Gastrocnemius medialis (tissue), 4 donors: ENCODE measurements around the gene MRNIP. TPM values are rescaled to one million over a fixed set of nuclear protein-coding genes. Genes with fewer than 3 reads are reported as not detected.

Source experiments
- ATAC-seq, 2 donors: fragments of 150-250 bp; one replicate each; pipeline ENCODE4 v1.9.1; 2016
- DNase-seq, 2 donors: peaks; one replicate each; pipeline ENCODE4 v3.0.0-alpha.2; 2019
- H3K27ac ChIP-seq, 4 donors: fragments of 200-600 bp; sonication (generic); 1 replicate in 1 of 4; 2 replicates in 3 of 4; pipeline ENCODE4 v1.5.1; 2016 to 2018; ENCODE audit warnings: mild to moderate bottlenecking in 2 of 4, moderate library complexity in 1 of 4
- H3K27me3 ChIP-seq, 3 donors: fragments of 200-600 bp; sonication (generic) in 2 of 3; 1 replicate in 1 of 3; 2 replicates in 2 of 3; pipeline versions ENCODE4 v1.5.1 to v1.6.0; 2016 to 2019; ENCODE audit warnings: mild to moderate bottlenecking in 1 of 3, moderate library complexity in 1 of 3
- H3K36me3 ChIP-seq, 2 donors: fragments of 200-600 bp; sonication (generic) in 1 of 2; one replicate each; pipeline ENCODE4 v1.5.1; 2017 to 2018
- H3K4me1 ChIP-seq, 2 donors: fragments of 200-600 bp; sonication (generic) in 1 of 2; one replicate each; pipeline ENCODE4 v1.5.1; 2016 to 2017; ENCODE audit warnings: mild to moderate bottlenecking in 2 of 2
- H3K4me3 ChIP-seq, 4 donors: fragments of 200-600 bp; sonication (generic) in 3 of 4; 1 replicate in 1 of 4; 2 replicates in 3 of 4; pipeline ENCODE4 v1.5.1; 2016 to 2019; ENCODE audit warnings: mild to moderate bottlenecking in 2 of 4
- H3K9me3 ChIP-seq, 3 donors: fragments of 200-600 bp; sonication (generic) in 2 of 3; 1 replicate in 1 of 3; 2 replicates in 2 of 3; pipeline ENCODE4 v1.5.1; 2016 to 2019
- POLR2A ChIP-seq, 2 donors: fragments of 450-650 bp; IDR thresholded peaks; one replicate each; pipeline ENCODE4 v1.6.1; 2017; ENCODE audit warnings: antibody characterized with exemption in 2 of 2, mild to moderate bottlenecking in 2 of 2, moderate library complexity in 2 of 2
- in situ Hi-C, 4 donors: fragments of 200-750 bp; cut with MboI; loops; one replicate each; pipeline versions ENCODE4 v1.15.0 to v1.8.0; 2017; ENCODE audit warnings: low sequenced_read_pairs in 4 of 4
- intact Hi-C: fragments of 100-400 bp; cut with DNase I; formaldehyde crosslinking; loops from one replicate; pipeline ENCODE4 v1.15.1; 2023; ENCODE audit warnings: low total_unique reads
- total RNA-seq, 4 donors: library from RNA; depleted of rRNA; stranded (reverse); fragments of >200 nt; gene quantifications; one replicate each; pipeline versions ENCODE4 v1.1.0 to v1.2.3, GENCODE V29; 2016
- TF ChIP-seq, protein P1 (sequence below), 5 experiments: fragments of 450-650 bp in 3 of 5; fragments of 200-600 bp in 2 of 5; sonication (generic) in 2 of 5; IDR thresholded peaks in 4 of 5; conservative IDR thresholded peaks in 1 of 5; 1 replicate in 4 of 5; 2 replicates in 1 of 5; pipeline ENCODE4 v1.5.1; 2016 to 2019; ENCODE audit warnings: antibody characterized with exemption in 5 of 5, mild to moderate bottlenecking in 3 of 5, moderate library complexity in 3 of 5

Gene MRNIP
- total RNA-seq, 4 donors from 2014 or later, result 2.9 to 16.1 (median 8.3) TPM

DNA sequence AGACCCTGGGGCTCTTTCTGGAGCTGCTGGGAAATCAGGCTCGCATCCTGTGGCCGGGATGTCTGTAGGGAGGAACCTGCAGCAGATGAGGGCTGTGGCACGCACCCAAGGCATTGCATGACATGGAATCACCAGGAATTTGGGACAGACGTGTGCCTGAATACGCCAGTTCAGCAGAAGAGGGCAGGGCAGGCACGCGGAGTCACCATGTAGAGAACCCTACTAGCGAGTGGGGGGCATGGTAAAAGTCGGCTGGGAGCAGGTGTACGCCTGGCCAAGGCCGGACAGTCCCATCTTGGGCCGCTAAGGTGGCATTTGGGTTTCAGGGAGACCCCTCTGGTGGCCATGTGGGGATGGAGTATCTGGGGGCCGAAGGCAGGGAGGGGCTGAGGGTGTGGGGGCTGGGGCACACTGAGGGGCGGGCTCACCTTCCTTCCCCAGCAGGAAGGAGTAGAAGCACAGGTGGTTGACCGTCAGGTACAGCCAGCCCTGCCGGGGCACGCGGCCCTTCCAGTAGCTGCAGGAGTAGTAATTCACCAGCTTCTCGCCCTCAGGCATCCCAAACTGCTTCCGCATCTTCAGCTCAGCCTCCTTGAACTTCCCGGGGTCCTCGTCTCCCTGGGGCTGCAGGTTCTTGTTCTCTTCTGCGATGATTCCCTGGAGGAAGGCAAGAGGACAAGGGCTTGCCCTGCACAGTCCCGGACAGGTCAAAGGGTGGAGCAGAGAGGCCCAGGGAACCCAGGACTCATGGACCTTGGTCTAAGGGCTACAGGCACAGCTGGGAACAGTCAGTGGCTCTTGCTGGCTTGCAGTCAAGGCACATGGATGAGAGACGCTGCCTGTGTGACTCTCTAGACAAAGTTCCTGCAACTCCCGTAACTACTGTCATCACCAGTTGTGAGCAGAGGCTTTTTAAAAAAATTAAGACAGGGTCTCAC, 35.6 kb upstream of the MRNIP start:
- no peak for TF ChIP-seq POLR2A (IDR thresholded peaks at IDR 0.05)
- TF ChIP-seq, protein P1, sequence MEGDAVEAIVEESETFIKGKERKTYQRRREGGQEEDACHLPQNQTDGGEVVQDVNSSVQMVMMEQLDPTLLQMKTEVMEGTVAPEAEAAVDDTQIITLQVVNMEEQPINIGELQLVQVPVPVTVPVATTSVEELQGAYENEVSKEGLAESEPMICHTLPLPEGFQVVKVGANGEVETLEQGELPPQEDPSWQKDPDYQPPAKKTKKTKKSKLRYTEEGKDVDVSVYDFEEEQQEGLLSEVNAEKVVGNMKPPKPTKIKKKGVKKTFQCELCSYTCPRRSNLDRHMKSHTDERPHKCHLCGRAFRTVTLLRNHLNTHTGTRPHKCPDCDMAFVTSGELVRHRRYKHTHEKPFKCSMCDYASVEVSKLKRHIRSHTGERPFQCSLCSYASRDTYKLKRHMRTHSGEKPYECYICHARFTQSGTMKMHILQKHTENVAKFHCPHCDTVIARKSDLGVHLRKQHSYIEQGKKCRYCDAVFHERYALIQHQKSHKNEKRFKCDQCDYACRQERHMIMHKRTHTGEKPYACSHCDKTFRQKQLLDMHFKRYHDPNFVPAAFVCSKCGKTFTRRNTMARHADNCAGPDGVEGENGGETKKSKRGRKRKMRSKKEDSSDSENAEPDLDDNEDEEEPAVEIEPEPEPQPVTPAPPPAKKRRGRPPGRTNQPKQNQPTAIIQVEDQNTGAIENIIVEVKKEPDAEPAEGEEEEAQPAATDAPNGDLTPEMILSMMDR (IDR thresholded peaks at IDR 0.05 in 4 of 5, conservative IDR thresholded peaks at IDR 0.05 in 1 of 5), result no peak
- Histone ChIP-seq H3K4me3 (no peak overlapping the region), H3K4me1 (no peaks in the 10 kb centered on the region), H3K27me3 (no peaks in the 10 kb centered on the region), H3K9me3 (no peaks in the 10 kb centered on the region), H3K36me3 (peaks cover 0 to 92% of the 10 kb centered on the region in 2 donors), H3K27ac (no peak overlapping the region)
- DNase-seq (no peak), ATAC-seq (no peak)
- in situ Hi-C loops (no loop called here), intact Hi-C loops (no loop called here)

DNA sequence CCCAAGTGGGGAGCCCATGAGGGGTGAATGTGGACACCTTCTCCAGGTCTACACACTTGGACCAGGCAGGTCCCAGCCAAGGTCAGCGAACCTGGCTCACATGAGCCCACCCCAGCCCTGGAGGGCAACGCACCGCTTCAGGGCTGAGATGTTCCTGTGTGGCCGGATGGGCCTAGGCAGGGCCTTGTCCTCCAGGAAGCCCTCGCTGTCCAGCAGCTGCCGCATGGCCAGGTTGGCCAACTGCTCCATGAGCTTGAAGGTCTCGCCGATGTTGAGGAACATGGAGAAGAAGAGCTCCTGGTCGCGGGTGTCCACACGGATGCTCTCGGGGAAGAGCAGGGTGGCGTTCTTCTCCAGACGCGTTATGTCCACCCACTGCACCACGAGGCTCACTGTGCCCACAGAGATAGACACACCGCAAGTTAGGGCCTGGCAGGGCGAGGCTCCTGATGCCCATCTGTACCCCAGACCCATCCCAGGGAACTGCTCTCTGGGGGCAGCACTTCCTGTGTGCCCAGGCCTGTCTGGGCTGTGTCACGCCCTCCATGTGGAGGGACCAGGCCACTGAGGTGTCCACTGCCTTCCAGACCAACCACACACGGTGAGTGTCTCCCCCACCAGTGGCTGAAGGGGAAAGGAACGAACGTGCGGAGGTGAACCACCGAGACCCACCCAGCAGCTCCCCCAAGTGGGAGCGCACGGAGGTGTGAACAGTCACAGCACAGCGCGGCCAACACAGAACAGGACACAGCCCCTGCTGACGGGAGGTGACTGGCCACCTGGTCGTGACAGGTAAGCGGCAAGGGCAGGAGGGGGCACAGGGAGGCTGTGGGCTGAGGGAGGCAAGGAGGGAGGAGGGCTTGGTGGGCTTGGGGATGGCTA, 34.7 kb upstream of the MRNIP start:
- in situ Hi-C loops, result no loop called here
- Histone ChIP-seq H3K9me3 (no peaks in the 10 kb centered on the region), H3K27me3 (no peaks in the 10 kb centered on the region), H3K4me1 (no peaks in the 10 kb centered on the region), H3K27ac (no peak overlapping the region), H3K4me3 (no peak overlapping the region), H3K36me3 (peaks cover 0 to 91% of the 10 kb centered on the region in 2 donors)
- ATAC-seq, result no peak
- intact Hi-C loops, result no loop called here
- no peak for TF ChIP-seq POLR2A (IDR thresholded peaks at IDR 0.05)
- TF ChIP-seq, protein P1 (IDR thresholded peaks at IDR 0.05 in 4 of 5, conservative IDR thresholded peaks at IDR 0.05 in 1 of 5), result no peak
- no peak for DNase-seq

GRCh38 chr5:179892255-179892654, 33.6 kb upstream of the MRNIP start:
- intact Hi-C loops, result no loop called here
- no peak for TF ChIP-seq POLR2A (IDR thresholded peaks at IDR 0.05)
- TF ChIP-seq, protein P1 (IDR thresholded peaks at IDR 0.05 in 4 of 5, conservative IDR thresholded peaks at IDR 0.05 in 1 of 5), result no peak
- no peaks in the 10 kb centered on the region for H3K27me3 ChIP-seq
- H3K9me3 ChIP-seq, result no peaks in the 10 kb centered on the region
- in situ Hi-C loops, result no loop called here
- no peak overlapping the region for H3K4me3 ChIP-seq
- no peak overlapping the region for H3K27ac ChIP-seq
- H3K4me1 ChIP-seq, result no peaks in the 10 kb centered on the region
- no peak for DNase-seq
- ATAC-seq, result no peak
- H3K36me3 ChIP-seq, result peaks cover 0 to 83% of the 10 kb centered on the region in 2 donors

DNA sequence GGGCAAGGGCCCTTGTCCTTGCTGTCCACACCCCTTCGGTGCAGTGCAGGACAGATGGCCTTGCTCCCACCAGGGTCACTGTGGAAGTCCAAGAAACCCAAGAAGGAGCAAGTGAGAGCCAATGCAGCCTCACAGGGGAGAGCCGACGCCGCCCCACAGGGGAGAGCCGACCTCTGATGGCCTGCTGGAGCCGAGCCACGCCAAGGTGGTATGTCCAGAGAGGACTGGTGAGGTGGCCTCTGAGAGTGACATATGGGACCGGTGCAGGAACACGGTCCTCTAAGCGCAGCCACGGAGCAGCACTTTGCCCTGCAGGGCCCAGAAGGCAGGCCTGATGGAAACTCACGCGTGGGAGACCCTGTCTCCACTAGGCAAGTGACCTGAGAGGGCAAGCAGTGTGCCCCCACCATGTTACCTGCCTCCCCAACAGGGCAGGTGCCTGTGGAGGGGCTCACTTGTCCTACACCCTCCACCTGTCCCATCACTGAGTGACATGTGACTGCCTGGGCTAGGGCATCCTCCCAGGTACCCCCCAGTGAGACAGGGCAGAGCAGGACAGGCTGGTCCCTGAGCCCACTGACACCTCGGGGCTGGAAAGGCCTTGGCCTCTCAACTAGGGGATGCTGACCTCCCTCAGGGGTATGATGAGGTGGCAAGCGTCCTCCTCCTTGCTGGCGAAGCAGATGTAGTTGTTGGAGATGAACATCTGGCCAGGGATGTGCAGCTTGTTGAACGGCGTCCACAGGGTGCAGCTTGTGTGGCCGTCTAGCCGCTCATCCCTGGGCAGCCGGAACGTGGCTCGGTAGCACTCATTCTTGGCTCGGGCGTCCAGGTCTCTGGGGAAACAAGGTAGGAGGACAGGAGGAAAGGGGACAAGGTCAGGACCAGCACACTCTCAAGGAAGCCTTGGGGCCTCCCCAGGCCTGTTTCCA, 32.4 kb upstream of the MRNIP start:
- Histone ChIP-seq H3K4me3 (no peak overlapping the region), H3K9me3 (no peaks in the 10 kb centered on the region), H3K4me1 (peaks cover 7 to 10% of the 10 kb centered on the region in 2 donors), H3K27ac (no peak overlapping the region), H3K27me3 (no peaks in the 10 kb centered on the region), H3K36me3 (peaks cover 0 to 77% of the 10 kb centered on the region in 2 donors)
- TF ChIP-seq POLR2A (IDR thresholded peaks at IDR 0.05), result no peak
- TF ChIP-seq, protein P1 (IDR thresholded peaks at IDR 0.05 in 4 of 5, conservative IDR thresholded peaks at IDR 0.05 in 1 of 5), result no peak
- no peak for ATAC-seq
- no peak for DNase-seq
- in situ Hi-C loops, result no loop called here
- intact Hi-C loops, result no loop called here
